Measurements from ENCODE around the gene SMAD4.
"Not testable (repeated sequence)": the region's sequence is repeated elsewhere in the genome, so short reads cannot be mapped to it uniquely, and the experiment has no call there.

The SMAD4 gene

DNA sequence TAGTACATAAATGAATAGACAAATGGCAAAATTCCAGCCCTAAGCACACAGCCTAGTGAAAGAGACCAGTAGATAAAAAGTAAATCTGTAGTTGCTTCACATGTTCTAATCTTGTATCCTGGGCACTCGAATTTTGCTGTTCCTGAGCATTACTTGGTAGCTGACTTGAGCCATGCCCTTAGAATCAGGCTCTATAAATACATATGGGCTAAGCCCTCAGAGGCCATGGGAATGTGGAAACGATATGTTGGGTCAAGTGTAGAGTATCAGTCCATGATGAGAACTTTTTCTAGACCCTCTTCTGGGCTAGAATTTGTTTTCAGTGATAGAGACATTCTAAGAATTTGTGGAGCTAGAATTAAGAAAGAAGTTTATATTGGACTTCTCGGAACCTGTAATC lies 40.3 kb upstream of the SMAD4 start:
- in situ Hi-C loops (cut with MboI; ENCODE audit: low pct_unique_long_range_greater_than_20kb, low sequenced_read_pairs, unreplicated experiment): no loop called here
- TF ChIP-seq, protein P1, sequence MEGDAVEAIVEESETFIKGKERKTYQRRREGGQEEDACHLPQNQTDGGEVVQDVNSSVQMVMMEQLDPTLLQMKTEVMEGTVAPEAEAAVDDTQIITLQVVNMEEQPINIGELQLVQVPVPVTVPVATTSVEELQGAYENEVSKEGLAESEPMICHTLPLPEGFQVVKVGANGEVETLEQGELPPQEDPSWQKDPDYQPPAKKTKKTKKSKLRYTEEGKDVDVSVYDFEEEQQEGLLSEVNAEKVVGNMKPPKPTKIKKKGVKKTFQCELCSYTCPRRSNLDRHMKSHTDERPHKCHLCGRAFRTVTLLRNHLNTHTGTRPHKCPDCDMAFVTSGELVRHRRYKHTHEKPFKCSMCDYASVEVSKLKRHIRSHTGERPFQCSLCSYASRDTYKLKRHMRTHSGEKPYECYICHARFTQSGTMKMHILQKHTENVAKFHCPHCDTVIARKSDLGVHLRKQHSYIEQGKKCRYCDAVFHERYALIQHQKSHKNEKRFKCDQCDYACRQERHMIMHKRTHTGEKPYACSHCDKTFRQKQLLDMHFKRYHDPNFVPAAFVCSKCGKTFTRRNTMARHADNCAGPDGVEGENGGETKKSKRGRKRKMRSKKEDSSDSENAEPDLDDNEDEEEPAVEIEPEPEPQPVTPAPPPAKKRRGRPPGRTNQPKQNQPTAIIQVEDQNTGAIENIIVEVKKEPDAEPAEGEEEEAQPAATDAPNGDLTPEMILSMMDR (IDR thresholded peaks at IDR 0.05; ENCODE audit: extremely low read depth, insufficient read depth, missing control alignments): no peak

DNA sequence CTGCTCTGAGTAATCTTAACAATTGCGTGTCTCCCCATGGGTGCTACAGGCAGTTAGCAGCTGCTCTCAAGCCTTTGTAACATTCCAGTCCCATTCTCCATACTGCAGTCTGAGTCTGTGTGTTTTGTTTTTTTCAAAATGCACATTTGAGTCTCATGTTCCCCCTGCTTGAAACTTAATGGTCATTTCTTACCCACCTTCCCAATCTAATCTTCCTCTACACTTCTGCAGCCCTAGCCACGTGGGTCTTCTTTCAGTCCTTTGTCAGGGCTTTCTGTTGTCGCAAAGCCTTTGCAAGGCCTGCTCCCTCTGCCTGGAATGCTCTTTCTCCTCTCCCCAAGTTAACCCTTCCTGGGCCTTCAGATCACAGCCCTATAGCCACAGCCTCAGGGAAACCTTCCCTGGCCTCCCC lies 37.7 kb upstream of the SMAD4 start:
- no peak for DNase-seq (ENCODE audit: low spot score)
- TF ChIP-seq, protein P1 (IDR thresholded peaks at IDR 0.05; ENCODE audit: extremely low read depth, insufficient read depth, missing control alignments): no peak
- in situ Hi-C loops (cut with MboI; ENCODE audit: low pct_unique_long_range_greater_than_20kb, low sequenced_read_pairs, unreplicated experiment): no loop called here

More for the DNA sequence above, 40.3 kb upstream of the SMAD4 start:
- no peak for DNase-seq (ENCODE audit: low spot score)

DNA sequence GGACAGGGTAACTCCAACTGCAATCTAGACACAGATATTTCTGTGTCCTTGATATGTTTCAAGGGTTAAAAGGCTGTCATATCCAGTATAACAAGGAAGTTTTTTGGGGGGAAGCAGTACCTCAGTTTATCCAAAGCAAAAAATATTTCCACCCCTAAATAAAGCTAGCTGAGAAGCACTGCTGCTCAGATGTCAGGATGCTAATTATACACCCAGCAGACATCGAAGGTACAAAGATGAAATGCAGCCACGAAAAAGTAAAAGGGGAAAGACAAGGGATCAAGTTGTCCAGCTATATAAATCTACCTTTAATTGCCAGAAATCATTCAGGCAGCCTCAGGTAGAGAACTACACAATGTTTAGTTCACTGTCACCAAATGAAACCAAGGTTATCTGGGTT lies 36.0 kb upstream of the SMAD4 start:
- DNase-seq (ENCODE audit: low spot score): no peak
- in situ Hi-C loops (cut with MboI; ENCODE audit: low pct_unique_long_range_greater_than_20kb, low sequenced_read_pairs, unreplicated experiment): no loop called here
- TF ChIP-seq, protein P1 (IDR thresholded peaks at IDR 0.05; ENCODE audit: extremely low read depth, insufficient read depth, missing control alignments): no peak

DNA sequence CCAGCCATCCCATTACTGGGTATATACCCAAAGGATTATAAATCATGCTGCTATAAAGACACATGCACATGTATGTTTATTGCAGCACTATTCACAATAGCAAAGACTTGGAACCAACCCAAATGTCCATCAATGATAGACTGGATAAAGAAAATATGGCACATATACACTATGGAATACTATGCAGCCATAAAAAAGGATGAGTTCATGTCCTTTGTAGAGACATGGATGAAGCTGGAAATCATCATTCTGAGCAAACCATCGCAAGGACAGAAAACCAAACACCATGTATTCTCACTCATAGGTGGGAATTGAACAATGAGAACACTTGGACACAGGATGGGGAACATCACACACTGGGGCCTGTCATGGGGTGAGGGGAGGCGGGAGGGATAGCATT lies 26.8 kb upstream of the SMAD4 start:
- DNase-seq (ENCODE audit: low spot score); in situ Hi-C loops (cut with MboI; ENCODE audit: low pct_unique_long_range_greater_than_20kb, low sequenced_read_pairs, unreplicated experiment): not testable (repeated sequence)

DNA sequence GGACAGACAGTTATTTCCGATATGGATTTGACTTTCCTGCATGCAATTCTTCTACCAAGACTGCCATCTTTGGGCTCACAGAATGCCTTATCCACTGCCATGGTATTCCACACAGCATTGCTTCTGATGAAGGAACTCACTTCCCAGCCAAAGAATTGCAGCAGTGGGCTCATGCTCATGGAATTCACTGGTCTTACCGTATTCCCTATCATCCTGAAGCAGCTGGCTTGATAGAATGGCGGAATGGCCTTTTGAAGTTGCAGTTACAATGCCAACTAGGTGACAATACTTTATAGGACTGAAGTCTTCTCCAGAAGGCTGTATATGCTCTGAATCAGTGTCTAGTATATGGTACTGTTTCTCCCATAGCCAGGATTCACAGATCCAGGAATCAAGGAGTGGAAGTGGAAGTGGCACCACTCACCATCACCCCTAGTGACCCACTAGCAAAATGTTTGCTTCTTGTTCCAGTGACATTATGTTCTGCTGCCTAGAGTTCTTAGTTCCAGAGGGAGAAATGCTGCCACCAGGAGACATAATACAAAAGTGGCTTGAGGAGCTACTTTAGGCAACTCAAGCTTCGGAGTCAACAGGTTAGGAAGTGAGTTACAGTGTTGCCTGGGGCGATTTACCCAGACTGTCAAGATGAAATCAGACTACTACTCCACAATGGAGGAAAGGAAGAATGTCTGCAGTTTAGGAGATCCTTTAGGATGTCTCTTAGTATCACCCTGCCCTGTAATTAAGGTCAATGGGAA lies 23.8 kb upstream of the SMAD4 start:
- TF ChIP-seq, protein P1 (IDR thresholded peaks at IDR 0.05; ENCODE audit: extremely low read depth, insufficient read depth, missing control alignments): no peak
- in situ Hi-C loops (cut with MboI; ENCODE audit: low pct_unique_long_range_greater_than_20kb, low sequenced_read_pairs, unreplicated experiment): no loop called here
- no peak for DNase-seq (ENCODE audit: low spot score)

DNA sequence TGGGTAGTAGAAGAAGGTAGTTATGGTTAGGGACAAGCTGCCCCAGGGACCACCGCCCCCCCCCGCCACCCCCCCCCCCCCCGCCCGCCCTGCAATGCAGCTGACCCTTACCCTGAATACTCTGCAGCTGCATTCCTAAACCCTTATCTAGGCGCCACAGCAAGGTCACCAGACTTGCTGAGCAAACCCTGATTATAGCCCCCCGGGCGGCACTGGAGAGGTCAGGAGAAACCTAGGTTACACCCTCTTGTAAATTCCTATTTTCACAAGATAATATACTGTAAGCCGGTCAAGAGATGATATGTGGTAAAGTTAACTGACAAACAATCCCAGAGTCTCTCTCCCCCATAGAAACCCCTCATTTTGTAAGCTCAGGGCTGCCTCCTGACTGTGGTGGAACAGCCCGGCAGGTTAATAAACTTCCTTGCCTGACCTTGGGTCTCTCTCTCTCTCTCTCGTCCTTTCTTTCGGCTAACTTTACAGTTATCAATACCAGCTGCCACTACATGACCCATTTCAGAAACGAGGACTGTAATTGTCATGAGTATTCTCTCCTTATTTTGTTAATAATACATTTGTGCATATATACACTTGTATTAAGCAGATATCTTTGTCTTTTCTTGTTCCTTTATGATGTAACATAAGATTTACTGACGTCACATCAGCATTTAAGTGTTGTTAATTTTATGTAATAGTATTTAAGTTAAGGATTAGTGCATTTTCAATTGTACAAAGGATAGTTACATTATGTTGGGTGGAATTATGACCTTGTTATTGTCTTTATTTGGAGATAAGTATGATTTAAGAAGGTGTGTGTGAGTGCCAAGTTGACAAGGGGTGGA lies 22.8 kb upstream of the SMAD4 start:
- in situ Hi-C loops (cut with MboI; ENCODE audit: low pct_unique_long_range_greater_than_20kb, low sequenced_read_pairs, unreplicated experiment): no loop called here
- TF ChIP-seq, protein P1 (IDR thresholded peaks at IDR 0.05; ENCODE audit: extremely low read depth, insufficient read depth, missing control alignments): no peak
- no peak for DNase-seq (ENCODE audit: low spot score)

DNA sequence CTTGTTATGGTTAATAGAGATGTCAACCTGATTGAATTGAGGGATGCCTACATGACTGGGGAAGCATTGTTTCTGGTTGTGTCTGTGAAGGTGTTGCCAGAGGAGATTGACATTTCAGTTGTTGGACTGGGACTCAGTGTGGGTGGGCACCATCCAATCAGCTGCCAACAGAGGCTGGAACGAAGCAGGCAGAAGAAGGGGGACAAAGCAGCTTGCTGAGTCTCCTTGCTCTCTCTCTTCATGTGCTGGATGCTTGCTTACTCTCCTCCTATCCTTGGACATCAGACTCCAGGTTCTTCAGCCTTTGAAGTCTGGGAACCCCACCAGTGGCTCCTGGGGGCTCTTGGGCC lies 22.2 kb upstream of the SMAD4 start:
- no peak for DNase-seq (ENCODE audit: low spot score)
- in situ Hi-C loops (cut with MboI; ENCODE audit: low pct_unique_long_range_greater_than_20kb, low sequenced_read_pairs, unreplicated experiment): no loop called here
- TF ChIP-seq, protein P1 (IDR thresholded peaks at IDR 0.05; ENCODE audit: extremely low read depth, insufficient read depth, missing control alignments): no peak
